ENCODE results near the gene NOL4L. TPM values are rescaled to one million over a fixed set of nuclear protein-coding genes. Genes with fewer than 3 reads are reported as not detected.

The NOL4L gene
- polyA plus RNA-seq, 3 donors, result 1.1 to 30.9 (median 2.8) TPM

GRCh38 chr20:32480371-32481241 is 104.5 kb downstream of the NOL4L start:
- H3K27ac ChIP-seq (ENCODE audit: low read depth in 1 of 2, low read length in 2 of 2), result no peak overlapping the region
- Mint-ChIP-seq H3K9me3 (peaks cover 0 to 2% (median 0%) of the 10 kb centered on the region in 7 donors), H3K27ac (peak overlapping the region in 1 of 7 donors; percentile 64), H3K4me3 (no peak overlapping the region), H3K4me1 (peaks cover 70% of the 10 kb centered on the region), H3K36me3 (peaks cover 3 to 9% of the 10 kb centered on the region in 2 donors), H3K27me3 (ENCODE audit: low read depth in 3 of 3) (peaks cover 3 to 11% (median 4%) of the 10 kb centered on the region in 3 donors)
- 95% methylated on average over 9 of the region's 12 CpGs for WGBS (ENCODE audit: insufficient coverage)
- peaks cover 57% of the 10 kb centered on the region for H3K79me2 ChIP-seq (ENCODE audit: insufficient read depth, low read length)
- peak overlapping the region; percentile 84 for H3K4me2 ChIP-seq (replicated peaks; ENCODE audit: extremely low read depth, low read length, poor library complexity, severe bottlenecking)
- H3K27me3 ChIP-seq (ENCODE audit: control insufficient read depth in 2 of 2, insufficient read depth in 2 of 2, low read length in 2 of 2), result no peaks in the 10 kb centered on the region
- DNase-seq, result no peak
- H4K20me1 ChIP-seq (ENCODE audit: insufficient read depth, low read length), result peaks cover 71% of the 10 kb centered on the region
- TF ChIP-seq CTCF (IDR thresholded peaks at IDR 0.05), result no peak
- intact Hi-C loops (cut with micrococcal nuclease), result loop anchor here in 1 of 2 donors (10.0 kb wide), 1 partner anchor 276 kb away; the partner anchor contains the start of genes PLAGL2 and POFUT1
- H3K9ac ChIP-seq (ENCODE audit: insufficient read depth, low read length, poor library complexity, severe bottlenecking), result no peak overlapping the region
- no peak overlapping the region for H2AFZ ChIP-seq (ENCODE audit: insufficient read depth, low read depth, low read length, poor library complexity, severe bottlenecking)
- H3K4me3 ChIP-seq (replicated peaks in 1 of 3; ENCODE audit: low read depth in 2 of 3, low read length in 3 of 3), result peak overlapping the region in 1 of 3 experiments; percentile 92
- H3K9me3 ChIP-seq (replicated peaks in 1 of 2; ENCODE audit: control insufficient read depth in 1 of 2, insufficient read depth in 1 of 2, low read length in 2 of 2), result no peaks in the 10 kb centered on the region
- H3K36me3 ChIP-seq (replicated peaks in 1 of 2; ENCODE audit: control insufficient read depth in 1 of 2, insufficient read depth in 2 of 2, low read length in 2 of 2), result no peaks in the 10 kb centered on the region
- peaks cover 55 to 83% of the 10 kb centered on the region in 2 donors for H3K4me1 ChIP-seq (ENCODE audit: control insufficient read depth in 1 of 2, insufficient read depth in 2 of 2, low read length in 2 of 2)

- Mint-ChIP-seq H3K4me1 (peaks cover 69% of the 10 kb centered on the region), H3K36me3 (peaks cover 3 to 9% of the 10 kb centered on the region in 2 donors), H3K27ac (no peak overlapping the region), H3K4me3 (no peak overlapping the region), H3K27me3 (ENCODE audit: low read depth in 3 of 3) (peaks cover 3 to 13% (median 4%) of the 10 kb centered on the region in 3 donors), H3K9me3 (peaks cover 0 to 2% (median 0%) of the 10 kb centered on the region in 7 donors)
- Histone ChIP-seq H3K4me1 (ENCODE audit: control insufficient read depth in 1 of 2, insufficient read depth in 2 of 2, low read length in 2 of 2) (peaks cover 55 to 83% of the 10 kb centered on the region in 2 donors), H3K79me2 (ENCODE audit: insufficient read depth, low read length) (peaks cover 62% of the 10 kb centered on the region), H3K9ac (ENCODE audit: insufficient read depth, low read length, poor library complexity, severe bottlenecking) (no peak overlapping the region), H3K36me3 (replicated peaks in 1 of 2; ENCODE audit: control insufficient read depth in 1 of 2, insufficient read depth in 2 of 2, low read length in 2 of 2) (no peaks in the 10 kb centered on the region), H3K27ac (ENCODE audit: low read depth in 1 of 2, low read length in 2 of 2) (no peak overlapping the region), H4K20me1 (ENCODE audit: insufficient read depth, low read length) (peaks cover 79% of the 10 kb centered on the region), H3K4me3 (replicated peaks in 1 of 3; ENCODE audit: low read depth in 2 of 3, low read length in 3 of 3) (no peak overlapping the region), H3K27me3 (ENCODE audit: control insufficient read depth in 2 of 2, insufficient read depth in 2 of 2, low read length in 2 of 2) (no peaks in the 10 kb centered on the region), H3K9me3 (replicated peaks in 1 of 2; ENCODE audit: control insufficient read depth in 1 of 2, insufficient read depth in 1 of 2, low read length in 2 of 2) (no peaks in the 10 kb centered on the region), H3K4me2 (replicated peaks; ENCODE audit: extremely low read depth, low read length, poor library complexity, severe bottlenecking) (peak overlapping the region; percentile 18), H2AFZ (ENCODE audit: insufficient read depth, low read depth, low read length, poor library complexity, severe bottlenecking) (no peak overlapping the region)
- no peak for TF ChIP-seq CTCF (IDR thresholded peaks at IDR 0.05)
- intact Hi-C loops (cut with micrococcal nuclease), result loop anchor here in 1 of 2 donors (10.0 kb wide), 1 partner anchor 275 kb away; the partner anchor contains the start of genes PLAGL2 and POFUT1
- peak in 1 of 3 donors; percentile 31 for DNase-seq
- 0% methylated on average over 2 of the region's 2 CpGs for WGBS (ENCODE audit: insufficient coverage)
These were observed 105.4 kb downstream of the NOL4L start for GRCh38 chr20:32479697-32480171.

All from CD14-positive monocyte (primary cell).